GM12874 (cell line): ENCODE data around the gene KDSR.

Experiments
- TF ChIP-seq, protein P1 (sequence below): IDR thresholded peaks from 2 replicates; pipeline ENCODE4 v1.5.1; 2011; ENCODE audit warnings: low read depth, mild to moderate bottlenecking, control low read depth, low read length, moderate library complexity; ENCODE audit not compliant: insufficient read depth

Gene KDSR

DNA sequence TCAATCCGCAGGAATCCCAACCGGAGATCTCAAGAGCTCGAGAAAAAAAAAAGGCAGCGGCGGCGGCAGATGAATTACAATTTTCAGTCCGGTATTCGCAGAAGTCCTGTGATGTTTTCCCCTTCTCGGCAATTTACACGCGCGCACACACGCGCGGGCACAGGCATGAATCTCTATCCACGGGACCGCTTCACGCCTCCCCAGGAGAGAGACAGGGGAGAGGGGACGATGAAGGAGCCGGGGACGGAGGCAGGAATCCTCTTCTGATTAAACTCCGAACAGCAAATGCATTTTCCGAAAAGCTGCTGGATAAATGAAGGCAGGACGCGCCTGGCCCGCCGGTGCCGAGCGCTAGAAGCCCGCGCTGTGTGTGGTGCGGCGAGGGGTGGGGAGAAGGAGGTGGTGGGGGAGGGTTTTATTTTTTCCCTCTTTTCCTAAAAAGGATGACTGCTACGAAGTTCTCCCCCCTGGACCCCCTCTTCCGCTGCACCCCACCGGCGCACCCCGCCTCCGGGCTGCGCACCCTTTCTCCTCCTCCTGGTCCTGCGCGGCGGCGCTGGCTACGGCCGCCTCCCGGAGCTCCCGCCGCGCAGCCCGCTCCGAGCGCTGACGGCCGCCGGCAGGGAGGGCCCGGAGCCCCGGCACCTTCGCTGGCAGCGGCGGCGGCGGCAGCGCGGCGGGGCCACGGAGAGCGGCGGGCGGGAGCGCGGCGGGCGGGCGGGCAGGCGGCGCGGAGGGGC is 47.5 kb downstream of the KDSR start, which contains the start of gene BCL2:
TSS of gene BCL2 (minus strand) at position 387 of the 740 bp plus-strand sequence.
- TF ChIP-seq, protein P1, sequence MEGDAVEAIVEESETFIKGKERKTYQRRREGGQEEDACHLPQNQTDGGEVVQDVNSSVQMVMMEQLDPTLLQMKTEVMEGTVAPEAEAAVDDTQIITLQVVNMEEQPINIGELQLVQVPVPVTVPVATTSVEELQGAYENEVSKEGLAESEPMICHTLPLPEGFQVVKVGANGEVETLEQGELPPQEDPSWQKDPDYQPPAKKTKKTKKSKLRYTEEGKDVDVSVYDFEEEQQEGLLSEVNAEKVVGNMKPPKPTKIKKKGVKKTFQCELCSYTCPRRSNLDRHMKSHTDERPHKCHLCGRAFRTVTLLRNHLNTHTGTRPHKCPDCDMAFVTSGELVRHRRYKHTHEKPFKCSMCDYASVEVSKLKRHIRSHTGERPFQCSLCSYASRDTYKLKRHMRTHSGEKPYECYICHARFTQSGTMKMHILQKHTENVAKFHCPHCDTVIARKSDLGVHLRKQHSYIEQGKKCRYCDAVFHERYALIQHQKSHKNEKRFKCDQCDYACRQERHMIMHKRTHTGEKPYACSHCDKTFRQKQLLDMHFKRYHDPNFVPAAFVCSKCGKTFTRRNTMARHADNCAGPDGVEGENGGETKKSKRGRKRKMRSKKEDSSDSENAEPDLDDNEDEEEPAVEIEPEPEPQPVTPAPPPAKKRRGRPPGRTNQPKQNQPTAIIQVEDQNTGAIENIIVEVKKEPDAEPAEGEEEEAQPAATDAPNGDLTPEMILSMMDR, result no peak

GRCh38 chr18:63318889-63319382 is 48.1 kb downstream of the KDSR start:
- TF ChIP-seq, protein P1, result no peak

DNA sequence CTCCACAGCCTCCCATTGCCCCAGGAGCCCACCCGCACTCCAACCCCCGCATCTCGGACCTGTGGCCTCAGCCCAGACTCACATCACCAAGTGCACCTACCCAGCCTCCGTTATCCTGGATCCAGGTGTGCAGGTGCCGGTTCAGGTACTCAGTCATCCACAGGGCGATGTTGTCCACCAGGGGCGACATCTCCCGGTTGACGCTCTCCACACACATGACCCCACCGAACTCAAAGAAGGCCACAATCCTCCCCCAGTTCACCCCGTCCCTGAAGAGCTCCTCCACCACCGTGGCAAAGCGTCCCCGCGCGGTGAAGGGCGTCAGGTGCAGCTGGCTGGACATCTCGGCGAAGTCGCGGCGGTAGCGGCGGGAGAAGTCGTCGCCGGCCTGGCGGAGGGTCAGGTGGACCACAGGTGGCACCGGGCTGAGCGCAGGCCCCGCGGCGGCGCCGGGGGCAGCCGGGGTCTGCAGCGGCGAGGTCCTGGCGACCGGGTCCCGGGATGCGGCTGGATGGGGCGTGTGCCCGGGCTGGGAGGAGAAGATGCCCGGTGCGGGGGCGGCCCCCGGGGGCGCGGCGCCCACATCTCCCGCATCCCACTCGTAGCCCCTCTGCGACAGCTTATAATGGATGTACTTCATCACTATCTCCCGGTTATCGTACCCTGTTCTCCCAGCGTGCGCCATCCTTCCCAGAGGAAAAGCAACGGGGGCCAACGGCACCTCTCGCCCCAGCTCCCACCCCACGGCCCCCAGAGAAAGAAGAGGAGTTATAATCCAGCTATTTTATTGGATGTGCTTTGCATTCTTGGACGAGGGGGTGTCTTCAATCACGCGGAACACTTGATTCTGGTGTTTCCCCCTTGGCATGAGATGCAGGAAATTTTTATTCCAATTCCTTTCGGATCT is 48.8 kb downstream of the KDSR start:
- TF ChIP-seq, protein P1, result peak; percentile 99

GRCh38 chr18:63317556-63317946 is 49.5 kb downstream of the KDSR start:
- TF ChIP-seq, protein P1, result no peak

- TF ChIP-seq, protein P1, result no peak
These were observed 50.1 kb downstream of the KDSR start for GRCh38 chr18:63316612-63317555.

- TF ChIP-seq, protein P1, result no peak
These were observed 51.1 kb downstream of the KDSR start for GRCh38 chr18:63315876-63316275.
